ENCODE data around the gene SPATA7. TPM values are rescaled to one million over a fixed set of nuclear protein-coding genes. Genes with fewer than 3 reads are reported as not detected.

Gene SPATA7
- total RNA-seq, 1 donor from 2014 or later = 17.6 TPM

DNA sequence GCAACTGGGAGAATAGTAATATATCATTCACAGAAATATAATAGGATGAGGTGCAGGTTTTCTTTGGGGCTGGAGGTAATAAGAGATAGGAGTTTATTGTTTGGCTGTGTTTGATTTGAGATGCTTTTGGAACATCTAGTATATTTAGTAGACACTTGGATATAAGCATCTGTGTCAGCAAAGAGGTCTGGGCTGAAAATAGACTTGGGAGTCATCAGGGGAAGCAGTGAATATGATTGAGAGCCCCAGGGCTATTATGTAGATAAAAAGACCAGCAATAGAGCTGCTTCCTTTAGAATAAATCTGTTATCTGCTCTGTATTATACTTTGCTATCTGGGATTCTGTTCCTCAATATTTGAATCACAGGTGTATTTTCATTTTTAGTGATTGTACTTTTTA is 36.6 kb downstream of the SPATA7 start:
- no peak overlapping the region for H3K4me3 Mint-ChIP-seq (ENCODE audit: unreplicated experiment)
- no peaks in the 10 kb centered on the region for H3K4me1 Mint-ChIP-seq (ENCODE audit: low read depth, unreplicated experiment)
- DNase-seq = no peak
- peaks cover 2% of the 10 kb centered on the region for H3K27me3 Mint-ChIP-seq (ENCODE audit: unreplicated experiment)
- H3K27ac Mint-ChIP-seq (ENCODE audit: unreplicated experiment) = peak overlapping the region; percentile 18
- no peaks in the 10 kb centered on the region for H3K9me3 Mint-ChIP-seq (ENCODE audit: unreplicated experiment)
- TF ChIP-seq, protein P1, sequence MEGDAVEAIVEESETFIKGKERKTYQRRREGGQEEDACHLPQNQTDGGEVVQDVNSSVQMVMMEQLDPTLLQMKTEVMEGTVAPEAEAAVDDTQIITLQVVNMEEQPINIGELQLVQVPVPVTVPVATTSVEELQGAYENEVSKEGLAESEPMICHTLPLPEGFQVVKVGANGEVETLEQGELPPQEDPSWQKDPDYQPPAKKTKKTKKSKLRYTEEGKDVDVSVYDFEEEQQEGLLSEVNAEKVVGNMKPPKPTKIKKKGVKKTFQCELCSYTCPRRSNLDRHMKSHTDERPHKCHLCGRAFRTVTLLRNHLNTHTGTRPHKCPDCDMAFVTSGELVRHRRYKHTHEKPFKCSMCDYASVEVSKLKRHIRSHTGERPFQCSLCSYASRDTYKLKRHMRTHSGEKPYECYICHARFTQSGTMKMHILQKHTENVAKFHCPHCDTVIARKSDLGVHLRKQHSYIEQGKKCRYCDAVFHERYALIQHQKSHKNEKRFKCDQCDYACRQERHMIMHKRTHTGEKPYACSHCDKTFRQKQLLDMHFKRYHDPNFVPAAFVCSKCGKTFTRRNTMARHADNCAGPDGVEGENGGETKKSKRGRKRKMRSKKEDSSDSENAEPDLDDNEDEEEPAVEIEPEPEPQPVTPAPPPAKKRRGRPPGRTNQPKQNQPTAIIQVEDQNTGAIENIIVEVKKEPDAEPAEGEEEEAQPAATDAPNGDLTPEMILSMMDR (IDR thresholded peaks at IDR 0.05; ENCODE audit: partially characterized antibody, unreplicated experiment) = no peak
- H3K36me3 Mint-ChIP-seq (ENCODE audit: unreplicated experiment) = peaks cover 10% of the 10 kb centered on the region

DNA sequence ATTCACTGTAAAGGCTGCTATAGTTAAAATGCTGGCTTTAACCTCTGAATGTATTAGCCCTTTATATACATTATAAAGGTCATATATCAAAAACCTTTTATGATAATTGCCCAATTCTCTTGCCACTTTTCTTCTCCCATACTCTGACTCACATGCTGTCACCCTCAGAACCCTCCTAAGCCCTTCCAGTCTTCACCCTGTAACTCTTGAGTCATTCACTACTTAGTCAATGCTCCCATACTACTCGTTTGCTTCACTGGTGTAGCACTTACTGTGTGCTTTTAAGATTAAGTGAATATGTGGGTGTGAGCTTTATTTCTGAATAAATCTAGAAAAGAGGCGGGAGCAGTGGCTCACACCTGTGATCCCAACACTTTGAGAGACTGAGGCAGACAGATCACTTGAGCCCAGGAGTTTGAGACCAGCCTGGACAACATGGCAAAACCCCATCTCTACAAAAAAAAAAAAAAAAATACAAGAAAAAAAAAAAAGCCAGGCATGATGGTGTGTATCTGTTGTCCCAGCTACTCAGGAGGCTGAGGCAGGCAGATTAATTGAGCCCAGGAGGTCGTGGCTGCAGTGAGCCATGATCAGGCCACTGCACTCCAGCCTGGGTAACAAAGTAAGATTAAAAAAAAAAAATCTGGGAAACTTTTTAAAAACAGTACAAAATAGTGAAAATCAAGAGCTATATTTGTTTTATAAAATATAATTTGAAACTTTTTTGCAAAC is 37.6 kb downstream of the SPATA7 start:
- peaks cover 2% of the 10 kb centered on the region for H3K27me3 Mint-ChIP-seq (ENCODE audit: unreplicated experiment)
- TF ChIP-seq, protein P1 (IDR thresholded peaks at IDR 0.05; ENCODE audit: partially characterized antibody, unreplicated experiment) = no peak

DNA sequence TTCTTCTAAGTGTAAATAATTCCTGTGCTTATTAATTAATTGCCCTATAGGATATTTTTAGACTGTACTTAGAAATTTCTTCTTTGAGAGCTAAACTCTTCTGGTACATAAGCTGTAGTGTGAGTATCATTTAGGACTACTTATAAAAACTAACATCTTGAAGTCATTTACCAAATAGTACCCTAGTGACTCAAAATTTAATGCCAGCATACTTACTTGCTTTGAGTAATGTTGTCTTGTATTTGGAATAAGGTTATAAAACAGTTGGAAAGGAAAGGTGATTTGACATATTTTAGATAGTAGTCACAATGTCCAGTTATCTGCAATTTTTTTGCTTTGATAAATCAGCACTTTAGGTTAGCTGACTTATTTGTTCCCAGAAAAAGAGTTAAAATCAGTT is 39.1 kb downstream of the SPATA7 start:
- no peaks in the 10 kb centered on the region for H3K9me3 Mint-ChIP-seq (ENCODE audit: unreplicated experiment)
- H3K4me3 Mint-ChIP-seq (ENCODE audit: unreplicated experiment) = no peak overlapping the region
- peaks cover 2% of the 10 kb centered on the region for H3K27me3 Mint-ChIP-seq (ENCODE audit: unreplicated experiment)
- no peaks in the 10 kb centered on the region for H3K36me3 Mint-ChIP-seq (ENCODE audit: unreplicated experiment)
- H3K27ac Mint-ChIP-seq (ENCODE audit: unreplicated experiment) = no peak overlapping the region
- no peaks in the 10 kb centered on the region for H3K4me1 Mint-ChIP-seq (ENCODE audit: low read depth, unreplicated experiment)
- TF ChIP-seq, protein P1 (IDR thresholded peaks at IDR 0.05; ENCODE audit: partially characterized antibody, unreplicated experiment) = no peak
- no peak for DNase-seq

More for the DNA sequence above, 37.6 kb downstream of the SPATA7 start:
- H3K36me3 Mint-ChIP-seq (ENCODE audit: unreplicated experiment) = peaks cover 1% of the 10 kb centered on the region
- no peak overlapping the region for H3K4me3 Mint-ChIP-seq (ENCODE audit: unreplicated experiment)
- H3K9me3 Mint-ChIP-seq (ENCODE audit: unreplicated experiment) = no peaks in the 10 kb centered on the region
- no peaks in the 10 kb centered on the region for H3K4me1 Mint-ChIP-seq (ENCODE audit: low read depth, unreplicated experiment)
- no peak for DNase-seq
- H3K27ac Mint-ChIP-seq (ENCODE audit: unreplicated experiment) = no peak overlapping the region

DNA sequence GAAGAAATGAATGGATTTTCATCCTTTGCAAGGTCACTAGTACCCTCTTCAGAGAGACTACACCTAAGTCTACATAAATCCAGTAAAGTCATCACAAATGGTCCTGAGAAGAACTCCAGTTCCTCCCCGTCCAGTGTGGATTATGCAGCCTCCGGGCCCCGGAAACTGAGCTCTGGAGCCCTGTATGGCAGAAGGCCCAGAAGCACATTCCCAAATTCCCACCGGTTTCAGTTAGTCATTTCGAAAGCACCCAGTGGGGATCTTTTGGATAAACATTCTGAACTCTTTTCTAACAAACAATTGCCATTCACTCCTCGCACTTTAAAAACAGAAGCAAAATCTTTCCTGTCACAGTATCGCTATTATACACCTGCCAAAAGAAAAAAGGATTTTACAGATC is 40.8 kb downstream of the SPATA7 start:
- no peak overlapping the region for H3K4me3 Mint-ChIP-seq (ENCODE audit: unreplicated experiment)
- H3K27ac Mint-ChIP-seq (ENCODE audit: unreplicated experiment) = no peak overlapping the region
- DNase-seq = no peak
- peaks cover 2% of the 10 kb centered on the region for H3K27me3 Mint-ChIP-seq (ENCODE audit: unreplicated experiment)
- no peaks in the 10 kb centered on the region for H3K9me3 Mint-ChIP-seq (ENCODE audit: unreplicated experiment)
- no peaks in the 10 kb centered on the region for H3K4me1 Mint-ChIP-seq (ENCODE audit: low read depth, unreplicated experiment)
- TF ChIP-seq, protein P1 (IDR thresholded peaks at IDR 0.05; ENCODE audit: partially characterized antibody, unreplicated experiment) = no peak
- H3K36me3 Mint-ChIP-seq (ENCODE audit: unreplicated experiment) = no peaks in the 10 kb centered on the region

DNA sequence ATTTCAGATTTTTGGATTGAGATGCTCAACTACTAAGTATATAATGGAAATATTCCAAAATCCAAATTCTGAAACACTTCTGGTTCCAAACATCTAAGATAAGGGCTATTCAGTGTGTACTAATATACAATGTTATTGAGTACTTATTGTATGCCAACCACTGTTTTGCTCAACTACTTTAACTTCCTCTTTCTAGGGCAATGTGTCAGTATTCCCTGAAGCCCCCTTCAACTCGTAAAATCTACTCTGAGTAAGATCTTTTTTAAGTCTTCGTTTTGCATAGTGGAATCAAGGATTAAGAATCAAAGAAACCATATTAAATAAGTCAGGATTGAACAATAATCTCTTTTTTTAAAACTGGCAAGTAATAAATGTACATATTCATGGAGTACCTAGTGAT is 45.5 kb downstream of the SPATA7 start:
- no peak for DNase-seq
- TF ChIP-seq, protein P1 (IDR thresholded peaks at IDR 0.05; ENCODE audit: partially characterized antibody, unreplicated experiment) = no peak
- Mint-ChIP-seq H3K36me3 (ENCODE audit: unreplicated experiment) (peaks cover 6% of the 10 kb centered on the region), H3K27ac (ENCODE audit: unreplicated experiment) (no peak overlapping the region), H3K27me3 (ENCODE audit: unreplicated experiment) (no peaks in the 10 kb centered on the region), H3K4me3 (ENCODE audit: unreplicated experiment) (no peak overlapping the region), H3K9me3 (ENCODE audit: unreplicated experiment) (no peaks in the 10 kb centered on the region), H3K4me1 (ENCODE audit: low read depth, unreplicated experiment) (no peaks in the 10 kb centered on the region)

Measured in glutamatergic neuron (in vitro differentiated cells).